HG03457 (cell line): ENCODE data around the gene COG6.

ENCODE experiments used
- ATAC-seq: cut with Tn5 transposase; IDR thresholded peaks from one replicate; pipeline ENCODE4 v1.9.1; 2021; ENCODE audit warnings: moderate number of reproducible peaks; ENCODE audit not compliant: unreplicated experiment

The COG6 gene

DNA sequence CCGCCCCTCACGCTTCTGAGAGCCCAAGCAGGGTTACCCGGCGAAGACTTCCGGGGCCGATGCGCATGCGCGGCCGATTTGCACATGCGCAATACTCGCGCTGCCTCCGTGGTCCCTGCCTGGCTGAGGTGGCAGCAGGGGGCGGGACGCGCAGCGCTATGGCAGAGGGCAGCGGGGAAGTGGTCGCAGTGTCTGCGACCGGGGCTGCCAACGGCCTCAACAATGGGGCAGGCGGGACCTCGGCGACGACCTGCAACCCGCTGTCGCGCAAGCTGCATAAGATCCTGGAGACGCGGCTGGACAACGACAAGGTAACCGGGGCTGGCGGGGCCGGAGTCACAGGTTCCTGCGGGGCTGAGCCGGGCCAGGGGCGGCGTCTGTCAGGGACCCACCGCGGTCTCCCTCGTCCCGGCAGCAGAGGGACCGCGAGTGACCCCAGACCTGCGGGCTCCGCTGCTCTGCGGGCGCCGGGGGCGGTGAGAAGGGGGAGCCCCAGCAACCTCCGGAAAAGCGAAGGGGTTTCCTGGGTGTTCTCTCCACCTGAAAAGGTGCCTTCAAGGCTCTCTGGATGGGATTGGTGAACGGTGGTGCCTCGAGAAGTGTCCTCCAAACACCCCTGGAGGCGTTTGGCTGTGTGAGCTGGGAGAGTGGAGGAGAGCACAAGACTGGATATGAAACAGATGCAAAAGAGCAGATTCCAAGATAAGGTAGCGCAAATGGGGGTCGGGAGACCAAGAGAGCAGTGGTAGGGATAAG lies at the start of gene COG6:
Gene COG6 (plus strand): TSS at position 94 of the 756 bp plus-strand sequence. CDS start 65 bp downstream, at position 159.
- peak; percentile 81 for ATAC-seq

DNA sequence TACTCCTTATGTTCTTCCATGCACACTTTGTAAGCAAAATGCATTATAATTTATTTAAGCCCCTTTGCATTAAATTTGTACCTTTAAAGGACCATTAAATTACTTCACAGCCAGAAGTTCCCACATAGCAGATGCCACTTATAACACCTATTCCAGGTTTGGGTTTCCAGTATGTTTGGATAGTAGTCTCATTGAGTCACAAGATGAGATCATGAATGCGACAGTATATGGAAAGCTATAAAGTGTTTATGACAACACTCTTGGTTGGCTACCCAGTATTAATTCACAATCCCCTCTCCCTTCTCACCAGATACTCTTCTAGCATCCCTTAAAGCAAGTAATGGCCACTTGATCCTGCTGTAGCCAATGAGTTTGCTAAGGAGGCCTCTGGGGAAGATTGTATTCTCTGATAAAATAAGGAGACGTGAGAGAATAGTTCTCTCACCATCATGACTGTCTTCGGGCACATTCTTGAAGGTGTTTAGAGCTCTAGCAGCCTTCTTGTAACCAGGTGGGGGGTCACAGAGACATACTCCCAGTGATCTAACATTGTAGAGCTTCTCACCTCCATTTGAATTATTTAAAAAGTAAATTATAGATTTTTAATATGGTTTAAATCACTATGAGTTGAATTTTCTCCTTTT lies 49.7 kb upstream of the COG6 start:
- ATAC-seq: no peak

DNA sequence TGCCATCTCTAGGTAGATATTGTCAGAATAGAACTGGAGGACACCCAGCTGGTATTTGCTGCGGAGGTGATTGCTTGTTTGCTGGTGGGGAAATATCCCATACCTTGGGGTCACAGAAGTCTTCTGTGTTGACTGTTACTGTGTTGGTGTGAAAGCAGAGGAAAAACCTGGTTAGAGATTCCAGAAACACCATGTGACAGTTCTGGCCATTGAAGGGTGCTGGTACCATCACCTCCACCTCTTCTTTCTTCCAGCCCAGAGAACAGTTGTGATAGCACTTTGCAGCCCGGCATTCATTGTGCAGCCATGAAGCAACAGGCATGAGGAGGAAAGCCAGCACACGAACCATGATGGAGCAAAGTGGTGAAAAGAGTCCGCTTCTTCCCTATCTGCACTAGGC lies 47.6 kb upstream of the COG6 start:
- ATAC-seq: no peak

DNA sequence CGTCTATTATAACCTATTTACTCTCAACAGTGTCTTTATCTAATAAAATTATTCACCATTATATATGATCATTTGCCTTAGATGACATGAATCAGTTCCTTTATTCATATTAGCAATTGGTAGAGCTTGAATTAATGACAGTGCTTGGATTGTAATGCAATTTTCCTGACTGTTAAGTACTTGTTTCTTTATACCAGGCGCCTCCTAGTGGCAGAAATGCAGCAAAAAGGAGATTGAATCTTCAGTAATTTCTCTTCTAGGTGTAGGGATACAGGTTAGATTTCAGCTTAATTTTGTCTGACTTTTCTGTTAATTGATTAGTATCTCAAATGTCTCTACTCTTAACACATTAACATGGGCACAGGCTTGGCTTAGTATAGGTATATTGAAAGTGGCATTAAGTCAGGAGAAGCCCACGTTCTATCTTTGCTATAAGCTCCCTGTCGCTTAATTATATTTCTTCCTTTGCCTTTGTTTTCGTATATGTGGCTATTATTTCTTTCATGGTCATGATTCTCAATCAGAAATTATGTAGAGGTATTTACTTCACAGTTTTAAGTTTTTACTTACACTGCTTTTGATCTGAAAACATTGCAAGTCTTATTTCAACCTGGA lies 43.3 kb upstream of the COG6 start:
- no peak for ATAC-seq

DNA sequence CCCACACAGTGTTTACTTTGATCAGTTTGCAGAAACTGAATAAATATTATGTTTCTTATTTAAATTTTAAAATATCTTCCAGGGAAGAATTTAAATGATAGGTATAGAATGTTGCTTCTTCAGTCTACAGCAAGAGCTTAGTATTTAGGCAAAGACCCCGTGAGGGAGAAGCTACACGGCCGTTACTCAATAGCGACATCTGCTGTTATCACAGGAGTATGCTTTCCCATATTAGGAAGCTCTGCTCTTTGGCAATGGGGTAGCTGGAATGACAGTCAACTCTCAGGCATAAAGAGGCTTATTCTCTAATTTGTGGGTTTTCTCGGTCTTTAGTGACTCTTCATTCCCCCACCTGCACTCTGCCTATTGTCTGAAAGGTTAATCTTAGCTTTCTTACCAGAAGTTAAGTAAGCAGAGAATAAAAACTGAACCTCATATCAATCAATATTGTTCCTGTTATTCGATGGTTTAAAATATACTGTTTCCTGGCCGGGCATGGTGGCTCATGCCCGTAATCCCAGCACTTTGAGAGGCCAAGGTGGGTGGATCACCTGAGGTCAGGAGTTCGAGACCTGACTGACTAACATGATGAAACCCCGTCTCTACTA lies 39.3 kb upstream of the COG6 start:
- ATAC-seq: no peak

DNA sequence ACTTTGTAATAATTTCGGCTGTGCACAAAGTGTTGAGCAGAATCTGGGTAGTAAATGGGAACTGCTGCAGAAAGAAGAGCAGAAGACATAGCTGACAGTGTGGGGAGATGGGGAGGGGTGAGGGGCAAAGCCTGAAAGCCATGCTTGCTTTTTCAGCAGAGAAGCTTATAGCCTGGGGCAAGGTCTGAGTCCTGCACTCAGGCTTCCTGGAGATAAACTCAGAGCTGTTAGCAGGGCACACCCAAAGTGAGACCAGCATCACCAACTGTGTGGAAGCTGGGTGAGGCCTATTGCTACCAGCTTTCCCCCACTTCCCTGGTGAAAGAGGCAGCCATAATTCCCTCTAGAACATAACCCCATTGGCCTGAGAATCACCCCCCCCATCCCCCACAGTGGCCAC lies 36.9 kb upstream of the COG6 start:
- no peak for ATAC-seq

DNA sequence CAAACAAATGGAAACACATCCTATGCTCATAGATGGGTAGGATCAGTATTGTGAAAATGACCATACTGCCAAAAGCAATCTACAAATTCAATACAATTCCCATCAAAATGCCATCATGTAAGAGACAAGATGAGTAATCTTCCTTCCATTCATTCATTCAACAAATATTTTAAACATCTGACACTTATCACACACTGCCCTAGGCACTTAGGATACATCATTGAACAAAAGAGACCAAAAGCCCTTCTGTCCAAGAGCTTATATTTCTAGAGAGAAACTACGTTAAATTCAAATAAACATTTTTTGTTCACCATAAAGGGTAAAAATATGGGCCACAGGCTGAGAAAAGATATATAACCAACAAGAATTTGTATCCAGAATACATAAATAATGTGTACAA lies 32.0 kb upstream of the COG6 start:
- no peak for ATAC-seq

DNA sequence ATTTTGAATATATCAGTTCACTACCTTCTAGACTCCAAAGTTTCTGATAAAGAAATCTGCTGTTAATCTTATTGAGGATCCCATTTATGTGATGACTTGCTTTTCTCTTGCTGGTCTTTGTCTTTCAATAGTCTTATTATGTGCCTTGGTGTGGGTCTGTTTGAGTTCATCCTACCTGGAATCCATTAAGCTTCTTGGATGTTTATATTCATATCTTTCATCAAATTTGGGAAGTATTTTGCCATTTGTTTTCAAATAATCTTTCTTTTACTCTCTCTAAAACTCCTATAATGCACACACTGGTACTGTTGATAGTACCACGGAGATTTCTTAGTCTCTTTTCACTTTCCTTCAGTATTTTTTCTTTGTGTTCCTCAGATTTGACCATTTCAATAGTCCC lies 24.2 kb upstream of the COG6 start:
- no peak for ATAC-seq

DNA sequence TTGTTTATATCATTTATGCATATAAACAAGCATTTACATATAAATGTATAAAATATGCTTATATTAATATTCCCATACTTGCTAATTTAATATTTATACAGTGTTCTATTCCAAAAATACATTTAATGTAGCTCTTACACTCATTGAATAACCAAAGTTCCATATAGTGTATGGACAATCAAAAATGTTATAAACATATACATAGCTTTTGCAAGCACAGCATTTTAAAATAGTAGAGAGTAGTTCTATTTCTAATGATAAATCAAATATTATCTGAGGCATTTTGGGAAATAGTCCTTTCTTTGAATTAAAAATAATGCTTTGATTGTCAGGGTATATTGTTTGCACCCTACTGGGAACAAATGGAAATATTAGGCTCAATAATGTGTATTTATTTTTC lies 22.5 kb upstream of the COG6 start:
- no peak for ATAC-seq

DNA sequence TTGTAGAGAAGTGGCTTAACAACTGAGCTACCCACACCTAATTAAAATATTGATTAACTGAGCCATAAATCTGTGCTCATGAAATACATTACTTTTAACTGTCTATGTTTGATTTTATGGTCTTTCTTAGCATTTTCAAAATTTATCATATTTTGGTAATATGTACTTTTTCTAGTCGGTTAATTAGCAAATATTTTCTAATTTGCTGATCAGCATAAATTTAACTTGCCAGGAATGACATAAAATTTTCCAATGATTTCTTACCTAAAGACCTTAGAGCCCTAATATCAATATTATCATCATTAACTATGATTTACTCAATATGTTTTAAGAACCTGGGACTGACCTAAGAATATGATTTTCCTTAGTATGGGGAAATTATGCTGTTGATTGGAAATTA lies 19.9 kb upstream of the COG6 start:
- ATAC-seq: no peak

DNA sequence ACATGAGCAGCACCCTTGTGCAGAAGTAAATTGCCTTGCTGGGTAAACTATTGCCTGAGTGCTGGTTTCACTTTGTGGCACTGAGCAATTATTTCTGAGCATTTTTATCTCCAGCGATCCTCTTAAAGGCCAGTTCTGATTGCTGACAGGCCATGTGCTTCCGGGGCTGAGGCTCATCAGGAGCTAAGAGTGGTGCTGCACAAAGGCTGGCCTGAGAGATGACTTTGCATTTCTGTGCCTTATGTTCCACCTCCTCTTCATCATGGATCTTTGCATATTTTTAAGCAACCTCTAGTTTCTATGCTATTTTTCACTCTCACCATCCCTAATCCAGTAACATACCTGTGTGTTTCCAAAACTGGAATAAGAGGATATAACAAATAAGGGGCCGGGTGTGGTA lies 17.6 kb upstream of the COG6 start:
- no peak for ATAC-seq

DNA sequence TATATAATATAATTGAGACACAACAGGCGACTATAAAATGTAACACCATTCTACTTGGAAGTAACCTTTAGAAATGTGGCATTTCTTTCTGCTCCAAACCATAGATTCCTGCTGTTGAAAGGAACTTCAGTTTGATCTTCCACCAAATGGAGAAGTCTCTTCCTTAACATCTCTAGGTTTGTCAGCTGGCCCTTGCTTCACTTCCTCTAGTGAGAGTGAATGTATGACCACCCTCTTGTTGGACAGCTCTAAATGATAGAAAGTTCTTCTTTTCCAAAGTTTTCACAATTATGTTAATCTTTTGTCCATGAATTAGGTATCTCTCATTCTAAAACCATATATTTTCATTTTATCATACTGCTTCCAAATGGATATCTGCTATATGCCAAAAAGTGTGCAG lies 13.8 kb upstream of the COG6 start:
- no peak for ATAC-seq

DNA sequence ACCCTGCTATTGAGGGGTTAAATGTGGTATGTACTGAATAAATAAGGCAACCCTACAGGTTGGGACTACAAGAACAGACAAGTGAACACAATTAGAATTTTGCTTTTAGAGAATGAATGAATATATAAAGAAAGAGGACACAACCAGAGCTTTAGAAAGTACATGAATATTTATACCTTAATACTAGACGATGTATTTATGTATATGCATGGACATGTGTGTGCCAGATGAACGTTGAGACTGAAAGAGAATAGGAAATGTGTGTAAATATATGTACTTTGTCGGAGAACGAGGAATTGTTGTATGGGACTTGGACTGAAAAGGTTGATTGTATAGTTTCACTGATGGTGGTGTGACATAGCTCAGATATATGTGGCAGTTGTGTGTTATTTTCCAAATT lies 9.3 kb upstream of the COG6 start:
- ATAC-seq: no peak

DNA sequence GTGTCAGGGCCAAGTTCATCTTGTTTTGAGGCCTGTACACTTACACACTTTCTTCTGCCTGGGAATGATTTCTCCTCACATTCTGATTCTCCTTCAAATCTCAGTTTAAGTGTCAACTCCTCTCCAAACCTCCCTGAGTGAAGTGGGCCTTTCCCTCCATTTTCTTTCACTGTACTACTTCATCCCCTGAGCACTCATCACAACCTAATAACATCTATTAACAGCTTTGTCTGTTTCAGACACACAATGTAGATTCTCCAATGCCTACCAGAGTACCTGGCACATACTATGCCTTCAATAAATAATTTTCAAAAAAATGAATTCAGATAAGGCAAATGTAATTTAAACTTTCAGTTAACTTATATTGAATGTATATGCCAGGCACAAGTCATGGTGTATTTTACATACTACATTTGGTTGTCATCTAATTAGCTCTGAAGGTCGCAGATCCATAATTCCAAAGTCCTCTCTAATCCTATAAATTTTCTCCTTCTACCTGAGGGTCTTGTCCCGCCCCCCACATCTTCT lies 357 bp upstream of the COG6 start:
- no peak for ATAC-seq

DNA sequence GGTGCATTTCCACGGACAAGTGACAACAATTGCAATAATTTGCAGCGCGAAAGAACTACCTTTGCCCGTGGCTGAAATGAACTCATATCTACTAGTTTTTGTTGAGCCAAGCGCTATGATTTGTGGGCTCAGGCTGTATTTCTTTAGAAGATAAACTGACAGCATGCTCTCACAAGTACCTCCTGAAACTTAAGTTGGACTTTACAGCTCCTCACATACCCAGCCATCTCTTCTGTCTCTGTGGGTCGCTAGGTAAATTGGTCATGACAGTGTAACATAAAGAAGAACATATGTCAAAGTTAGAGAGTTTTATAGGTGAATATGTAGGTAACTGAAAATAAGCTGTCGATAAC lies 839 bp downstream of the COG6 start:
- ATAC-seq: no peak

DNA sequence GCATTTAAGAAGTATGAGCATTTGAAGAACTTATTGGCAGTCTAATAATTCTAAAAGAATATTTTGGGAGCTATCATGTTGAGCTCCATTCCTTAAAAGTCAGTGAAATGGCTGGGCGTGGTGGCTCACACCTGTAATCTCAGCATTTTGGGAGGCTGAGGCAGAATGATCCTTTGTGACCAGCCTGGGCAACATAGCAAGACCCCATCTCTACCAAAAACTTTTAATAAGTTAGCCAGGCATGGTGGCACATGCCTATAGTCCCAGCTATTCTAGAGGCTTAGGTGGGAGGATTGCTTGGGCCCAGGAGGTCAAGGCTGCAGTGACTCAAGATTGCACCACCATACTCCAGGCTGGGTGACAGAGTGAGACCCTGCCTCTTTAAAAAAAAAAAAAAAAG lies 8.0 kb downstream of the COG6 start:
- no peak for ATAC-seq

DNA sequence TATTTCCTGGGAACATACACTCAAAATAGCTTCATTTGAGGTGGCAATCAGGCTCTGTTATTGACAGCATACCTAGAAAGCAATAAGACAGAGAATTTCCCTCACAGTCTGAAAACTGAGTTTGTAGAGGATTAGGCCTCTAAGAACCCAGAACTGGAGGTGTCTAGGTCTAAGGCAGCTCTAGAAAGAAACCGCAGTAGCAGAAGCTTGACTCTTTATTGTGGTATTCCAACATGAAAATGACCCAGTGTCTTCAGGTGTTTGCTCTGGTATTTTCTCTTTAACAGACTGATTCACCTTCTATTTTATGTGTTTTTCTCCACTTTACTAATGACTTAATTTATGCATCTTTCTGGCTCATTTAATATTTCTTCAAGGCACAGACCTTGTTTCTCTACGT lies 8.5 kb downstream of the COG6 start:
- ATAC-seq: no peak

DNA sequence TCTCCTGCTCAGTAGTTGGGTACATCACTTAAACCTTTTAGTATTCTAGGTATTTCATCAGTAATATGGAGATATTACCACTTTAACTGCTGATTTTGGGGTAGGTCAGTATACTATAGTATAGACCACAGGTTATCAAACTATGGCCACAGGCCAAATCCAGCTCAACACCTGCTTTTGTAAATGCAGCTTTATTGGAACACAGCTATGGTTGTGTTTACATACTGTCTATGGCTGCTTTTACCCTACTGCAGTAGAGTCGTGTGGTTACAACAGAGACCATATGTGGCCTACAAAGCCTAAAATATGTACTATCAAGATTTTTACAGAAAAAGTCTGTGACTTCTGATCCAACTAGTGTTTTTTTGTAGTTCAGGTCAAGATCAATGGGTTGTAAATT lies 10.3 kb downstream of the COG6 start:
- ATAC-seq: no peak

DNA sequence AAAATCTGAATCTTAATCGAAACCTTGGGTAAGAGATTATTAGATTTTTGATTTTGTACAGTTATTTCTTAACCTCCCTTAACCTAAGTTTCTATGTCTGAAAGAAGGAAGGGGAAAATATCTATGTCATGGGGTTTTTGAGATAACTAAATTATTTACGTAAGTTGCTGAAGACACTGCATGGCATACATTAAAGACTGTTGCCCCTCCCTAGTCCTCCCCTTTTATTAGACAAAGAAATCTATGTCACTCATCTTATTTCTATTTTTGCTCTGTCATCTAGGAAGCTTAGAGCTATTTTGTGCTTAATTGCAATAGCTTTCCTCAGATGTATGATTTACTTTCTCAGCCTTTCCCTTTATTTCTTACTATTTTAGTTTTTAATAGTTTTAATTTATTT lies 15.0 kb downstream of the COG6 start:
- ATAC-seq: no peak

DNA sequence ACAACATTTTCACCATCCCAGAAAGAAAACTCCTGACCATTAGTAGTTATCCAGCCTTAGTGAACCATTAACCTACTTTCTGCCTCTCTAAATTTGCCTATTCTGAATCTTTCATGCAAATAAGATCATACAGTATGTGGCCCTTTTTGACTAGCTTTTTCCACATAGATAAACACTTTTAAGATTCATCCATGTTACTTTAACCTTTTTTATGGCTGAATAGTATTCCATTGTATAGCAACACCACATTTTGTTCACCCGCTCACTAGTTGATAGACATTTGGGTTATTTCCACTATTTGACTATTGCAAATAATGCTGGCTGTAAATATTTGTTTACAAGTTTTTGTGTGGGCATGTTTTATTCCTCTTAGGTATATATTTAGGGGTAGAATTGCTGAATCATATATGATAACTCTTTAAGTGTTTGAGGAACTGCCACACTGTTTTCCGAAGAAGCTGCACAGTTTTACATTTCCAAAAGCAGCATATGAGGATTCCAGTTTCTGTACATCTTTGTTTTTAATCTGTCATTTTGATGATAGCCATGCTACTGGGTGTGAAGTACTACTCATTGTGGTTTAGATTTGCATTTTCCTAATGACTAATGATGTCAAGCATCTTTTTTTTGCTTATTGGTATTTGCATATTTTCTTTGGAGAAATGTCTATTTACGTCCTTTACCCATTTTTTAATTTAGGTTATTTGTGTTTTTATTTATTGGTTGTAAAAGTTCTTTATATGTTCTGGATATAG lies 17.1 kb downstream of the COG6 start:
- ATAC-seq: no peak

DNA sequence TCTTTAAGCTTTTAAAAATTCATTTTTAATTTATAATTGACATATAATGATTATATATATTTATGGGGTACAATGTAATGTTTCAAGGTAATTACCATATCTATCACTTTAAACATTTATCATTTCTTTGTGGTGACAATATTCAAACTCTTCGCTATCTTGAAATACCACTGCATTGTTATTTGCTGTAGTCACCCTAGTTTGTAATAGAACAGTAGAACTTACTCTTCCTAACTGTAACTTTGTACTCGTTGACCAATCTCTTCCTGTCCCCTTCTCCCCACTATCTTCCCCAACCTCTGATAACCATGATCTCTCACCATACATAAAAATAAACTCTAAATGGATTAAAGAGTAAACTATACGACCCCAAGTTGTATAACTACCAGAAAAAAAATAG lies 20.4 kb downstream of the COG6 start:
- no peak for ATAC-seq
